K562 (cell line): ENCODE data around the gene BLID. TPM values are rescaled to one million over a fixed set of nuclear protein-coding genes. Genes with fewer than 3 reads are reported as not detected.

Experiments
- ATAC-seq: fragments of 200-7000 bp; cut with Tn5 transposase; 3 replicates; pipeline ENCODE4 v1.9.1; 2020; ENCODE audit warnings: moderate library complexity
- BruUV-seq: library from RNA; stranded (reverse); fragments of 400-500 nt; replicated peaks from 2 replicates; lab custom pipeline; 2021; lab: Mats Ljungman, UMichigan
- CTCF ChIA-PET: fragments of 300-600 bp; formaldehyde crosslinking; extraction: SDS; loops from one replicate; lab custom pipeline; 2021; ENCODE audit warnings: low intra/inter-chr PET ratio; lab: Yijun Ruan, JAX
- POLR2A ChIA-PET: fragments of 300-600, 350-650 bp; sonication (Branson Sonifier 250); formaldehyde crosslinking; extraction: SDS; loops from one replicate; lab custom pipeline; 2021; ENCODE audit warnings: antibody characterized with exemption, inconsistent platforms; lab: Yijun Ruan, JAX
- DNase-seq, 4 experiments: peaks; one replicate each; pipeline versions ENCODE4 v3.0.0 to v3.0.0-alpha.2; 2011 to 2018; ENCODE audit warnings: low spot score in 3 of 4, mixed read lengths in 3 of 4; ENCODE audit errors: extremely low read depth in 1 of 4
- FAIRE-seq: peaks from 2 replicates; lab custom pipeline; 2011; peaks lifted over from hg19 to GRCh38; lab: Jason Lieb, UNC
- H2AFZ ChIP-seq: 2 replicates; pipeline ENCODE4 v1.6.0; 2011; ENCODE audit warnings: low read depth, low read length, control low read depth, inconsistent platforms
- H3K27ac ChIP-seq: fragments of 200-600 bp; 3 replicates; pipeline ENCODE4 v1.8.0; 2011; ENCODE audit warnings: low read depth, mild to moderate bottlenecking, control low read depth, inconsistent platforms, low read length, moderate library complexity, mixed read lengths; ENCODE audit errors: extremely low read depth
- H3K27me3 ChIP-seq, 2 experiments: fragments of 300-600 bp in 1 of 2; 2 replicates in 1 of 2; 3 replicates in 1 of 2; pipeline versions ENCODE4 v1.6.0 to v1.8.0; 2011; ENCODE audit warnings: inconsistent platforms in 2 of 2, low read length in 2 of 2, mild to moderate bottlenecking in 1 of 2, mixed read lengths in 1 of 2, moderate library complexity in 1 of 2; ENCODE audit not compliant: control insufficient read depth in 2 of 2, insufficient read depth in 2 of 2
- H3K36me3 ChIP-seq: fragments of 300-600 bp; 3 replicates; pipeline ENCODE4 v1.8.0; 2011; ENCODE audit warnings: mild to moderate bottlenecking, low read length, inconsistent platforms; ENCODE audit not compliant: control insufficient read depth, insufficient read depth
- H3K4me1 ChIP-seq, 2 experiments: fragments of 200-600 bp in 1 of 2; replicated peaks in 1 of 2; 2 replicates in 1 of 2; 3 replicates in 1 of 2; pipeline versions ENCODE4 v1.5.1 to v1.8.0; 2011; ENCODE audit warnings: inconsistent platforms in 2 of 2, low read length in 2 of 2, mild to moderate bottlenecking in 1 of 2, mixed read lengths in 1 of 2, moderate library complexity in 1 of 2; ENCODE audit not compliant: control insufficient read depth in 2 of 2, insufficient read depth in 2 of 2
- H3K4me2 ChIP-seq: 2 replicates; pipeline ENCODE4 v1.6.1; 2011; ENCODE audit warnings: low read length, control low read depth, inconsistent platforms, mixed read lengths; ENCODE audit not compliant: insufficient read depth
- H3K4me3 ChIP-seq: fragments of 200-600 bp; sonication (generic), shearing (Covaris generic); 2 replicates; pipeline ENCODE4 v1.5.1; 2016; ENCODE audit warnings: control low read depth, inconsistent platforms
- H3K79me2 ChIP-seq: fragments of 200-600 bp; 3 replicates; pipeline ENCODE4 v1.8.0; 2011; ENCODE audit warnings: low read length, inconsistent platforms; ENCODE audit not compliant: control insufficient read depth, insufficient read depth
- H3K9ac ChIP-seq, 2 experiments: 2 replicates each; pipeline versions ENCODE4 v1.6.0 to v1.6.1; 2011; ENCODE audit warnings: low read depth in 2 of 2, low read length in 2 of 2, control low read depth in 1 of 2, inconsistent platforms in 1 of 2, mild to moderate bottlenecking in 1 of 2, mixed read lengths in 1 of 2; ENCODE audit not compliant: insufficient read depth in 1 of 2
- H3K9me1 ChIP-seq: one replicate; pipeline ENCODE4 v1.6.0; 2011; ENCODE audit warnings: inconsistent platforms, mild to moderate bottlenecking, low read length, moderate library complexity; ENCODE audit not compliant: control insufficient read depth, insufficient read depth
- H3K9me3 ChIP-seq: replicated peaks from 2 replicates; pipeline ENCODE4 v1.5.1; 2011; ENCODE audit warnings: low read depth, low read length, inconsistent platforms; ENCODE audit not compliant: control insufficient read depth, insufficient read depth
- H4K20me1 ChIP-seq: replicated peaks from 2 replicates; pipeline ENCODE4 v1.6.1; 2011; ENCODE audit warnings: low read length, inconsistent platforms, mixed read lengths; ENCODE audit not compliant: control insufficient read depth, insufficient read depth
- CREB1 ChIP-seq, 2 experiments: sonication (generic) in 1 of 2; formaldehyde crosslinking in 1 of 2; IDR thresholded peaks; 2 replicates each; pipeline versions ENCODE4 v1.6.1 to v1.8.0; 2012 to 2022; ENCODE audit warnings: inconsistent platforms in 1 of 2, mild to moderate bottlenecking in 1 of 2, missing genetic modification reagents in 1 of 2, moderate library complexity in 1 of 2
- ILK ChIP-seq: fragments of 450-650 bp; IDR thresholded peaks from 2 replicates; pipeline ENCODE4 v1.6.1; 2016; ENCODE audit warnings: missing genetic modification characterization, low read depth, mild to moderate bottlenecking, missing compliant biosample characterization, moderate library complexity, borderline replicate concordance
- MNT ChIP-seq, 2 experiments: fragments of 450-650 bp; conservative IDR thresholded peaks; 2 replicates each; pipeline ENCODE4 v1.6.1; 2017; ENCODE audit warnings: mild to moderate bottlenecking in 2 of 2, moderate library complexity in 2 of 2
- NCOA2 ChIP-seq, 2 experiments: fragments of 450-650 bp; IDR thresholded peaks; 2 replicates each; pipeline ENCODE4 v1.6.1; 2018; ENCODE audit warnings: mild to moderate bottlenecking in 2 of 2, moderate library complexity in 1 of 2; ENCODE audit not compliant: partially characterized antibody in 2 of 2
- PTRF ChIP-seq: fragments of 450-650 bp; IDR thresholded peaks from 2 replicates; pipeline ENCODE4 v1.6.1; 2016; ENCODE audit warnings: mild to moderate bottlenecking, missing genetic modification characterization, missing compliant biosample characterization
- STAT6 ChIP-seq: sonication (generic); formaldehyde crosslinking; IDR thresholded peaks from 2 replicates; pipeline ENCODE4 v1.8.1; 2023; ENCODE audit warnings: mild to moderate bottlenecking, missing genetic modification reagents
- TOE1 ChIP-seq, 2 experiments: fragments of 450-650 bp in 1 of 2; sonication (generic) in 1 of 2; formaldehyde crosslinking in 1 of 2; IDR thresholded peaks; 2 replicates each; pipeline versions ENCODE4 v1.7.1 to v1.8.0; 2016 to 2022; ENCODE audit warnings: borderline replicate concordance in 2 of 2, mild to moderate bottlenecking in 2 of 2, antibody characterized with exemption in 1 of 2, inconsistent platforms in 1 of 2, low read depth in 1 of 2, missing genetic modification reagents in 1 of 2, moderate library complexity in 1 of 2
- ZNF24 ChIP-seq: fragments of 450-650 bp; IDR thresholded peaks from 2 replicates; pipeline ENCODE4 v1.6.1; 2016
- WGBS: fragments of 100-300 bp; shearing (Covaris generic); methylation state at CpG from one replicate; pipeline ENCODE4 v1.1.6; 2016; ENCODE audit warnings: low coverage, mixed read lengths; ENCODE audit not compliant: insufficient coverage; ENCODE audit errors: missing lambda C conversion rate; 5-methylcytosine and 5-hydroxymethylcytosine counted together
- in situ Hi-C: fragments of 300-500 bp; cut with MboI; formaldehyde crosslinking; loops from 4 replicates; pipeline ENCODE4 v1.15.0; 2018; ENCODE audit warnings: inconsistent platforms, mixed read lengths
- intact Hi-C: fragments of 100-400 bp; cut with micrococcal nuclease; formaldehyde crosslinking; loops from 2 replicates; pipeline ENCODE4 v1.14.2; 2022
- polyA plus RNA-seq, 8 experiments: library from polyadenylated mRNA; depleted of rRNA in 4 of 8; stranded (reverse) in 5 of 8; unstranded in 3 of 8; fragments of >200 nt; fragmentation: Nextera tagmentation in 2 of 8; fragmentation: Illumina TruSeq in 1 of 8; extraction: Ambion mirVana in 2 of 8; extraction: Trizol in 1 of 8; gene quantifications; 2 replicates each; pipeline versions ENCODE4 v1.2.1 to v1.2.3, GENCODE V29; 2011 to 2014; ENCODE audit warnings: inconsistent platforms in 1 of 8, missing spikeins in 1 of 8
- total RNA-seq, 7 experiments: library from RNA; depleted of rRNA in 6 of 7; stranded (reverse); fragments of >200 nt in 6 of 7; fragmentation: Illumina TruSeq in 2 of 7; extraction: Trizol in 2 of 7; gene quantifications; 2 replicates each; pipeline versions ENCODE4 v1.2.1 to v1.2.3, GENCODE V29; 2011 to 2021; ENCODE audit warnings: low replicate concordance in 1 of 7

BLID gene
- total and polyA plus RNA-seq, 9 of the 15 experiments (the other 6 are each of a cell fraction or from before 2014, with no cell fraction given), result not detected

GRCh38 chr11:122097419-122098001 is 18.5 kb downstream of the BLID start:
- H3K4me3 ChIP-seq, result no peak overlapping the region
- H3K9me3 ChIP-seq, result no peaks in the 10 kb centered on the region
- H3K4me1 ChIP-seq, result no peaks in the 10 kb centered on the region
- no TSS peak for BruUV-seq
- H4K20me1 ChIP-seq, result no peaks in the 10 kb centered on the region
- H2AFZ ChIP-seq, result no peak overlapping the region
- no peaks in the 10 kb centered on the region for H3K27me3 ChIP-seq
- H3K79me2 ChIP-seq, result no peaks in the 10 kb centered on the region
- FAIRE-seq, result no peak
- no peak overlapping the region for H3K27ac ChIP-seq
- WGBS, result under 1% methylated on average over 11 of the region's 11 CpGs
- intact Hi-C loops, result no loop called here
- no peaks in the 10 kb centered on the region for H3K9me1 ChIP-seq
- no peak for TF ChIP-seq PTRF (tag)
- no peak for DNase-seq
- in situ Hi-C loops, result no loop called here
- no peak overlapping the region for H3K4me2 ChIP-seq
- no peak for ATAC-seq
- POLR2A ChIA-PET, result no interaction called here
- H3K9ac ChIP-seq, result no peak overlapping the region
- CTCF ChIA-PET, result no interaction called here
- H3K36me3 ChIP-seq, result no peaks in the 10 kb centered on the region

GRCh38 chr11:122096272-122097112 is 19.5 kb downstream of the BLID start:
- POLR2A ChIA-PET, result no interaction called here
- WGBS, result 0% methylated on average over 12 of the region's 12 CpGs
- no peak for DNase-seq
- Histone ChIP-seq H3K4me1 (no peaks in the 10 kb centered on the region), H2AFZ (no peak overlapping the region), H3K27ac (no peak overlapping the region), H3K4me3 (no peak overlapping the region), H3K9me1 (no peaks in the 10 kb centered on the region), H3K9me3 (no peaks in the 10 kb centered on the region), H3K79me2 (no peaks in the 10 kb centered on the region), H3K9ac (no peak overlapping the region), H3K36me3 (no peaks in the 10 kb centered on the region), H4K20me1 (no peaks in the 10 kb centered on the region), H3K4me2 (no peak overlapping the region), H3K27me3 (no peaks in the 10 kb centered on the region)
- in situ Hi-C loops, result no loop called here
- CTCF ChIA-PET, result no interaction called here
- no TSS peak for BruUV-seq
- intact Hi-C loops, result no loop called here
- no peak for ATAC-seq
- no peak for FAIRE-seq
- TF ChIP-seq CREB1 (IDR thresholded peaks at IDR 0.05), result no peak
- no peak for TF ChIP-seq CREB1 (CRISPR knock-in tag; IDR thresholded peaks at IDR 0.05)
- TF ChIP-seq STAT6 (CRISPR knock-in tag), result no peak
- no peak for TF ChIP-seq MNT (conservative IDR thresholded peaks at IDR 0.05)
- no peak for TF ChIP-seq ZNF24
- no peak for TF ChIP-seq ILK (tag)
- no peak for TF ChIP-seq NCOA2 (IDR thresholded peaks at IDR 0.05; ENCODE audit: partially characterized antibody in 2 of 2)
- no peak for TF ChIP-seq TOE1 (IDR thresholded peaks at IDR 0.05; ENCODE audit: borderline replicate concordance)
- no peak for TF ChIP-seq TOE1 (CRISPR knock-in tag; IDR thresholded peaks at IDR 0.05; ENCODE audit: borderline replicate concordance, low read depth)
